Colonic mucosa (tissue), 4 donors: Measurements from ENCODE around the gene MSANTD2. TPM values are rescaled to one million over a fixed set of nuclear protein-coding genes. Genes with fewer than 3 reads are reported as not detected.

Source experiments
- DNase-seq: peaks from one replicate; pipeline ENCODE4 v3.0.0-alpha.2; 2020
- H3K27ac ChIP-seq: fragments of 200-600 bp; one replicate; pipeline ENCODE4 v1.8.0; 2021
- H3K27me3 ChIP-seq: fragments of 200-600 bp; one replicate; pipeline ENCODE4 v1.8.0; 2021
- H3K36me3 ChIP-seq: fragments of 200-600 bp; one replicate; pipeline ENCODE4 v1.8.0; 2021
- H3K4me1 ChIP-seq: fragments of 200-600 bp; one replicate; pipeline ENCODE4 v1.8.0; 2021; ENCODE audit warnings: mild to moderate bottlenecking
- H3K4me3 ChIP-seq: fragments of 200-600 bp; one replicate; pipeline ENCODE4 v1.8.0; 2021
- H3K9ac ChIP-seq, 2 donors: one replicate each; pipeline ENCODE4 v1.7.0; 2013; ENCODE audit warnings: control low read depth in 2 of 2, low read depth in 2 of 2, low read length in 2 of 2
- H3K9me3 ChIP-seq: fragments of 200-600 bp; one replicate; pipeline ENCODE4 v1.8.0; 2021
- intact Hi-C: fragments of 100-400 bp; cut with DNase I; formaldehyde crosslinking; loops from one replicate; pipeline ENCODE4 v1.14.1; 2022
- total RNA-seq, 2 donors: library from RNA; stranded (reverse); fragmentation: NEBNext Ultra II Directional in 1 of 2; extraction: Animal tissue kit (Norgen Biotek cat#: 25700) in 1 of 2; gene quantifications; one replicate each; pipeline ENCODE4 v1.2.1, GENCODE V29; 2021
- TF ChIP-seq, protein P1 (sequence below): fragments of 200-600 bp; IDR thresholded peaks from one replicate; pipeline ENCODE4 v1.8.0; 2022; ENCODE audit warnings: antibody characterized with exemption, mild to moderate bottlenecking
- donor health status: healthy.
- donor health status: DM: no; HTN: no; CAD: no.
- donor health status: DM: no; HTN: no; CAD: no.

MSANTD2 gene
- total RNA-seq, 2 donors from 2014 or later, result 7.0 to 12.7 TPM

DNA sequence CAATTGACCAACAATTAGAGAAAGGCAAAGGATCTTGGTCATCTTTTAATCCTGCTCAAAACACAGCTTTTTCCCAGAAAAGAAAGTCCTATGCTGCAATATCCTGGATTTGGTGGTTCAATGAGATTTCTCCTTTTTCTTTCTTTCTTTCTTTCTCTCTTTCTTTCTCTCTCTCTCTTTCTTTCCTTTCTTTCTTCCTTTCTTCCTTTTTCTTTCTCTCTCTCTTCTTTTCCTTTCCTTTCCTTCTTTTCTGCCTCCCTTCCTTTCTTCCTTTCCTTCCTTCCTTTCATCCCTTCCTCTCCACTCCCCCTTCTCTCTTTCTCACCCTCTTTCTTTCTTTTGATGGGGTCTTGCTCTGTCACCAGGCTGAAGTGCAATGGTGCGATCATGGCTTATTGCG is 31.7 kb upstream of the MSANTD2 start:
- H3K4me1 ChIP-seq, result no peaks in the 10 kb centered on the region
- no peaks in the 10 kb centered on the region for H3K36me3 ChIP-seq
- H3K9me3 ChIP-seq, result no peaks in the 10 kb centered on the region
- intact Hi-C loops, result loop anchor here (10.0 kb wide), 1 partner anchor 67 kb away; the partner anchor contains the start of gene ESAM
- TF ChIP-seq, protein P1, sequence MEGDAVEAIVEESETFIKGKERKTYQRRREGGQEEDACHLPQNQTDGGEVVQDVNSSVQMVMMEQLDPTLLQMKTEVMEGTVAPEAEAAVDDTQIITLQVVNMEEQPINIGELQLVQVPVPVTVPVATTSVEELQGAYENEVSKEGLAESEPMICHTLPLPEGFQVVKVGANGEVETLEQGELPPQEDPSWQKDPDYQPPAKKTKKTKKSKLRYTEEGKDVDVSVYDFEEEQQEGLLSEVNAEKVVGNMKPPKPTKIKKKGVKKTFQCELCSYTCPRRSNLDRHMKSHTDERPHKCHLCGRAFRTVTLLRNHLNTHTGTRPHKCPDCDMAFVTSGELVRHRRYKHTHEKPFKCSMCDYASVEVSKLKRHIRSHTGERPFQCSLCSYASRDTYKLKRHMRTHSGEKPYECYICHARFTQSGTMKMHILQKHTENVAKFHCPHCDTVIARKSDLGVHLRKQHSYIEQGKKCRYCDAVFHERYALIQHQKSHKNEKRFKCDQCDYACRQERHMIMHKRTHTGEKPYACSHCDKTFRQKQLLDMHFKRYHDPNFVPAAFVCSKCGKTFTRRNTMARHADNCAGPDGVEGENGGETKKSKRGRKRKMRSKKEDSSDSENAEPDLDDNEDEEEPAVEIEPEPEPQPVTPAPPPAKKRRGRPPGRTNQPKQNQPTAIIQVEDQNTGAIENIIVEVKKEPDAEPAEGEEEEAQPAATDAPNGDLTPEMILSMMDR, result no peak
- H3K4me3 ChIP-seq, result no peak overlapping the region
- H3K27me3 ChIP-seq, result peaks cover 3% of the 10 kb centered on the region
- no peak overlapping the region for H3K9ac ChIP-seq
- no peak overlapping the region for H3K27ac ChIP-seq
- no peak for DNase-seq

DNA sequence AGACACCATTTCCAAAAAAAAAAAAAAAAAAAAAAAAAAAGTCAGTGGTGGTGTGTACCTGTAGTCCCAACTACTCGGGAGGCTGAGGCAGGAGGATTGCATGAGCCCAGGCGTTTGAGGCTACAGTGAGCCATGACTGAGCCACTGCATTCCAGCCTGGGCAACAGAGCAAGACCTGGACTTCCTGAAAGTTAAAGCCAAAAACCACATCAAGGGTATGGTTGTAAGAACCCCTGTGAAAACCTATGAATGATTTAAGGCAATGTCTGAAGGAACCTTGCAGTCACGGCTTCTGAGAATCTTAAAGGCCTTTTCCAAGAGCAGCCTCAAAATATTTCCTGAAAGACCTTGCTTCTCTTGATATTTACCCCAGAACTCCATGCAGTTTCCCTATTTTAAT is 30.5 kb upstream of the MSANTD2 start:
- H3K27ac ChIP-seq, result no peak overlapping the region
- H3K36me3 ChIP-seq, result no peaks in the 10 kb centered on the region
- intact Hi-C loops, result loop anchor here (10.0 kb wide), 1 partner anchor 66 kb away; the partner anchor contains the start of gene ESAM
- no peak overlapping the region for H3K4me3 ChIP-seq
- TF ChIP-seq, protein P1, result no peak
- no peak for DNase-seq
- H3K9ac ChIP-seq, result no peak overlapping the region
- H3K4me1 ChIP-seq, result no peaks in the 10 kb centered on the region
- no peaks in the 10 kb centered on the region for H3K9me3 ChIP-seq
- H3K27me3 ChIP-seq, result no peaks in the 10 kb centered on the region

DNA sequence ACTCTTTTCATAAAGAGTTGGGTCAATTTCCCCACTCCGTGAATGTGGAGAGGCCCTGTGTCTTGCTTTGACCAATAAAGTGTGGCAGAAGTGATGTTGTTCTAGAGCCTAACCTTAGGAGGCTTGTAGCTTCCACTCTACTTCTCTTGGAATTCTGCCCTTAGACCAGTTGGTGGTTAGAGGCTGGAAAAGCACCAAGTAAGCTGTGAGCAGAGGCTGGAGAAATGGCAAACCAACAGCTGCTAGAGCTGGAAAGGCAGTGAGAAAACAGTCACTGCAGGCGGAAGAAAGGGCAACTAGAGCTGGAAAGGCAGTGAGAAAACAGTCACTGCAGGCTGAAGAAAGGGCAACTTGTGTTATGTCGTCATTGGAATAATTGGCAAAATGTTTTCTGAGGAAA is 29.8 kb upstream of the MSANTD2 start:
- H3K36me3 ChIP-seq, result no peaks in the 10 kb centered on the region
- no peaks in the 10 kb centered on the region for H3K4me1 ChIP-seq
- H3K4me3 ChIP-seq, result no peak overlapping the region
- TF ChIP-seq, protein P1, result no peak
- H3K9ac ChIP-seq, result no peak overlapping the region
- intact Hi-C loops, result loop anchor here (10.0 kb wide), 1 partner anchor 65 kb away; the partner anchor contains the start of gene ESAM
- H3K27me3 ChIP-seq, result no peaks in the 10 kb centered on the region
- no peak overlapping the region for H3K27ac ChIP-seq
- H3K9me3 ChIP-seq, result no peaks in the 10 kb centered on the region
- DNase-seq, result no peak

DNA sequence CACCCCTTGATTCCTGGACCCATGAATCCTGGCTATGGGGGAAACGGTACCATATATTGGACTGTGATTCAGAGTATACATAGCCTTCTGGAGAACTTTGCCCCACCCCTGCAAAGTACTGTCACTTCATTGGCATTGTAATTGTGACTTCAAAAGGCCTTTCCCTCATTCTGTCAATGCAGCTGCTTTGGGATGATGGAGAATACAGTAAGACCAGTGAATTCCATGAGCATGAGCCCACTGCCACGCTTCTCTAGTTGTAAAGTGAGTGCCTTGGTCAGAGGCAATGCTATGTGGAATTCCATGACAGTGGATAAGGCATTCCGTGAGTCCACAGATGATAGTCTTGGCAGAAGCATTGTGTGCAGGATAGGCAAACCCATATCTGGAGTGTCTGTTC is 25.7 kb upstream of the MSANTD2 start:
- H3K9me3 ChIP-seq, result no peaks in the 10 kb centered on the region
- no peak for DNase-seq
- no peak overlapping the region for H3K9ac ChIP-seq
- TF ChIP-seq, protein P1, result no peak
- no peaks in the 10 kb centered on the region for H3K4me1 ChIP-seq
- no peak overlapping the region for H3K27ac ChIP-seq
- no peaks in the 10 kb centered on the region for H3K36me3 ChIP-seq
- H3K4me3 ChIP-seq, result no peak overlapping the region
- H3K27me3 ChIP-seq, result no peaks in the 10 kb centered on the region
- intact Hi-C loops, result no loop called here

DNA sequence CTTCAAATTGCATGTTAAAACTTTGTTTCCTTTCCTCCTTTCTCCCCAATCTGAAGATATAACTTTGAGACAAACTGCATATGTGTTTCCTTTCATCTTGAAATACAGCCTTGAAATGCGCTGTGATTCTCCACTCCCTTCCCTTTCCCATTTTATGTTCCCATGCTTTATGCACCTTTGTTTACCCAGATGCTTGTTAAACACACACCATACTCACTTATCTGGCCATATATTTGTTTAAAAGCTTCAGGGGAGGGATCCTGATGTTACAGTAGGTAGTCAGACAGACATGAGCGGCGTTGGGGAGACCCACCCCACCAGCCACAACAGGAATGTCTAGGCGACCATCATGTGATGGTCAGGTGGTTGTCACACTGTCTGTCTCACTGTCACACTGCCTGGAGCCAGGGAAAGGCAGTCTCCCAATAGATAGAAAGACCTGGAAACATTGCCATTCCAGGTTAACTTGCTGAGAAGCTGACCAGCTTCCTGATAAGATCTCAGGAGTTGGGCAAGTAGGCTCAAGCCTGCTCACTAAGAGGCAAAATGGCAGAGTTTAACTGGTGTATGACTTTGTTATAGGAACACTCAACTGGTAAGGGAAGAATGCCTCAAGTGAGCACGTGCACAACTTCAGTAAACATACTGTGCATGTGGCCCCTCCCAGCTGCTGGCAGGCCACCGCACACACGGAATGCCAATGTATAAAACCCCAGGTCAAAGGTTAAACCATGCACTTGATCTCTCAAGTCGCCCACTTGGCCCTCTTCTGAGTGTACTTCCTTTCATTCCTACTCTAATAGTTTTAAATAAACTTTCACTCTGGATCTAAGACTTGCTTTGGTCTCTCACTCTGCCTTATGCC is 23.5 kb upstream of the MSANTD2 start:
- peak; percentile 58 for DNase-seq
- intact Hi-C loops, result no loop called here

More for the DNA sequence above, 23.5 kb upstream of the MSANTD2 start:
- Histone ChIP-seq H3K9me3 (no peaks in the 10 kb centered on the region), H3K27me3 (no peaks in the 10 kb centered on the region), H3K4me1 (no peaks in the 10 kb centered on the region), H3K36me3 (no peaks in the 10 kb centered on the region), H3K4me3 (no peak overlapping the region), H3K27ac (no peak overlapping the region), H3K9ac (no peak overlapping the region)
- TF ChIP-seq, protein P1, result no peak
